Right atrium auricular region (tissue), 2 donors: ENCODE results near the gene TLE2. TPM values are rescaled to one million over a fixed set of nuclear protein-coding genes. Genes with fewer than 3 reads are reported as not detected.
A peak's percentile ranks its signal among the peaks of the same experiment; 100 is the strongest.

Source experiments
- DNase-seq: peaks from one replicate; pipeline ENCODE4 v3.0.0-alpha.2; 2019; ENCODE audit warnings: low spot score
- H3K27ac ChIP-seq, 2 donors: fragments of 200-600 bp; sonication (generic); 1 replicate in 1 of 2; 2 replicates in 1 of 2; pipeline ENCODE4 v1.5.1; 2016 to 2019
- H3K27me3 ChIP-seq, 2 donors: fragments of 200-600 bp; sonication (generic); one replicate each; pipeline versions ENCODE4 v1.5.1 to v1.6.0; 2017 to 2019
- H3K36me3 ChIP-seq: fragments of 200-600 bp; sonication (generic); one replicate; pipeline ENCODE4 v1.5.1; 2016
- H3K4me1 ChIP-seq, 2 donors: fragments of 200-600 bp; sonication (generic); one replicate each; pipeline versions ENCODE4 v1.5.1 to v1.6.0; 2017 to 2019
- H3K4me3 ChIP-seq, 2 donors: fragments of 200-600 bp; sonication (generic); 1 replicate in 1 of 2; 2 replicates in 1 of 2; pipeline ENCODE4 v1.5.1; 2017 to 2019; ENCODE audit warnings: mild to moderate bottlenecking in 1 of 2, moderate library complexity in 1 of 2
- H3K9me3 ChIP-seq, 2 donors: fragments of 200-600 bp; sonication (generic); one replicate each; pipeline ENCODE4 v1.5.1; 2019
- CTCF ChIP-seq, 2 donors: fragments of 200-600 bp; sonication (generic); IDR thresholded peaks; one replicate each; pipeline ENCODE4 v1.5.1; 2019; ENCODE audit warnings: antibody characterized with exemption in 2 of 2
- total RNA-seq, 2 donors: library from RNA; depleted of rRNA; stranded (reverse); fragments of >200 nt; gene quantifications; one replicate each; pipeline ENCODE4 v1.1.0, GENCODE V29; 2016

TLE2 gene
- total RNA-seq, 2 donors from 2014 or later, result 41.2 to 101 TPM

- Histone ChIP-seq H3K27me3 (no peaks in the 10 kb centered on the region), H3K9me3 (no peaks in the 10 kb centered on the region), H3K4me1 (peaks cover 0 to 62% of the 10 kb centered on the region in 2 donors), H3K4me3 (peak within 1 kb of the TSS; percentile 43 to 54), H3K27ac (peak within 1 kb of the TSS; percentile 39 to 55), H3K36me3 (no peaks in the 10 kb centered on the region)
- peak; percentile 98 for DNase-seq
- TF ChIP-seq CTCF (IDR thresholded peaks at IDR 0.05), result no peak
These were observed 51.9 kb downstream of the TLE2 start, which contains the start of gene TLE6 for GRCh38 chr19:2977001-2977745. TSS of gene TLE6 (plus strand) at chr19:2977564. CDS start at chr19:2978234, 670 bp downstream.

- Histone ChIP-seq H3K9me3 (no peaks in the 10 kb centered on the region), H3K36me3 (no peaks in the 10 kb centered on the region), H3K4me3 (peak overlapping the region; percentile 43 to 54), H3K27ac (peak overlapping the region; percentile 39 to 55), H3K27me3 (no peaks in the 10 kb centered on the region), H3K4me1 (peaks cover 0 to 62% of the 10 kb centered on the region in 2 donors)
- DNase-seq, result no peak
- no peak for TF ChIP-seq CTCF (IDR thresholded peaks at IDR 0.05)
These were observed 52.5 kb downstream of the TLE2 start for GRCh38 chr19:2976609-2977000.

GRCh38 chr19:2974342-2975041 is 54.6 kb downstream of the TLE2 start:
- no peak overlapping the region for H3K4me3 ChIP-seq
- H3K9me3 ChIP-seq, result no peaks in the 10 kb centered on the region
- no peaks in the 10 kb centered on the region for H3K27me3 ChIP-seq
- peak; percentile 91 for DNase-seq
- no peak for TF ChIP-seq CTCF (IDR thresholded peaks at IDR 0.05)
- H3K4me1 ChIP-seq, result peaks cover 0 to 81% of the 10 kb centered on the region in 2 donors
- H3K27ac ChIP-seq, result peak overlapping the region; percentile 75 to 85
- H3K36me3 ChIP-seq, result no peaks in the 10 kb centered on the region

GRCh38 chr19:2973229-2973628 is 55.9 kb downstream of the TLE2 start:
- DNase-seq, result peak; percentile 88
- Histone ChIP-seq H3K27ac (peak overlapping the region; percentile 75 to 85), H3K36me3 (no peaks in the 10 kb centered on the region), H3K9me3 (no peaks in the 10 kb centered on the region), H3K4me1 (peaks cover 0 to 93% of the 10 kb centered on the region in 2 donors), H3K27me3 (no peaks in the 10 kb centered on the region), H3K4me3 (no peak overlapping the region)
- no peak for TF ChIP-seq CTCF (IDR thresholded peaks at IDR 0.05)

- DNase-seq, result peak; percentile 84
- Histone ChIP-seq H3K27ac (peak overlapping the region; percentile 75 to 85), H3K27me3 (no peaks in the 10 kb centered on the region), H3K4me1 (peaks cover 0 to 72% of the 10 kb centered on the region in 2 donors), H3K9me3 (no peaks in the 10 kb centered on the region), H3K4me3 (no peak overlapping the region), H3K36me3 (no peaks in the 10 kb centered on the region)
- TF ChIP-seq CTCF (IDR thresholded peaks at IDR 0.05), result no peak
These were observed 58.8 kb downstream of the TLE2 start for GRCh38 chr19:2970201-2970835.
